Hepatocyte (in vitro differentiated cells): ENCODE data around the gene WSCD2. TPM values are rescaled to one million over a fixed set of nuclear protein-coding genes. Genes with fewer than 3 reads are reported as not detected.

ENCODE experiments used
- DNase-seq: peaks from one replicate; pipeline ENCODE4 v3.0.0-alpha.2; 2016; ENCODE audit warnings: low spot score
- H2AFZ ChIP-seq: fragments of 200-600 bp; sonication (generic); 2 replicates; pipeline ENCODE4 v1.6.0; 2016; ENCODE audit warnings: antibody characterized with exemption, mild to moderate bottlenecking
- H3K27ac ChIP-seq: fragments of 200-600 bp; sonication (generic); 2 replicates; pipeline ENCODE4 v1.5.1; 2016; ENCODE audit warnings: mild to moderate bottlenecking
- H3K27me3 ChIP-seq: fragments of 200-600 bp; sonication (generic); 2 replicates; pipeline ENCODE4 v1.6.1; 2016
- H3K36me3 ChIP-seq: fragments of 200-600 bp; sonication (generic); replicated peaks from 2 replicates; pipeline ENCODE4 v1.5.1; 2016; ENCODE audit warnings: low read depth; ENCODE audit not compliant: insufficient read depth
- H3K4me1 ChIP-seq: fragments of 200-600 bp; sonication (generic); 2 replicates; pipeline ENCODE4 v1.5.1; 2016; ENCODE audit warnings: mild to moderate bottlenecking, moderate library complexity; ENCODE audit not compliant: insufficient read depth
- H3K4me2 ChIP-seq: fragments of 200-600 bp; sonication (generic); 2 replicates; pipeline ENCODE4 v1.6.0; 2016
- H3K4me3 ChIP-seq: fragments of 200-600 bp; sonication (generic); 2 replicates; pipeline ENCODE4 v1.5.1; 2016; ENCODE audit warnings: mild to moderate bottlenecking
- H3K79me2 ChIP-seq: fragments of 200-600 bp; sonication (generic); 2 replicates; pipeline ENCODE4 v1.6.0; 2017; ENCODE audit warnings: mild to moderate bottlenecking
- H3K9me2 ChIP-seq: fragments of 200-600 bp; sonication (generic); replicated peaks from 2 replicates; pipeline ENCODE4 v1.6.0; 2017; ENCODE audit warnings: mild to moderate bottlenecking; ENCODE audit not compliant: insufficient read depth
- H3K9me3 ChIP-seq: fragments of 200-600 bp; sonication (generic); 2 replicates; pipeline ENCODE4 v1.5.1; 2016; ENCODE audit warnings: low read depth, mild to moderate bottlenecking
- H4K20me1 ChIP-seq: fragments of 200-600 bp; sonication (generic); 2 replicates; pipeline ENCODE4 v1.6.0; 2016; ENCODE audit warnings: mild to moderate bottlenecking; ENCODE audit not compliant: insufficient read depth, poor library complexity, severe bottlenecking
- EZH2 ChIP-seq: fragments of 200-600 bp; sonication (generic); IDR thresholded peaks from 2 replicates; pipeline ENCODE4 v1.6.1; 2016; ENCODE audit warnings: antibody characterized with exemption, mild to moderate bottlenecking, borderline replicate concordance
- EZH2phosphoT487 ChIP-seq: fragments of 200-600 bp; sonication (generic); IDR thresholded peaks from one replicate; pipeline ENCODE4 v1.6.1; 2018; ENCODE audit warnings: antibody characterized with exemption, mild to moderate bottlenecking, low read depth, moderate library complexity; ENCODE audit not compliant: unreplicated experiment, severe bottlenecking
- WGBS: methylation state at CpG from one replicate; pipeline ENCODE4 v1.1.6; 2016; ENCODE audit warnings: low lambda C conversion rate; ENCODE audit errors: missing lambda C conversion rate; 5-methylcytosine and 5-hydroxymethylcytosine counted together
- polyA plus RNA-seq: library from polyadenylated mRNA; unstranded; fragments of >200 nt; fragmentation: Nextera tagmentation; extraction: Ambion mirVana; gene quantifications from 2 replicates; pipeline ENCODE4 v1.2.1, GENCODE V29; 2016
- total RNA-seq: library from RNA; depleted of rRNA; stranded (reverse); fragments of >200 nt; gene quantifications from 2 replicates; pipeline ENCODE4 v1.2.3, GENCODE V29; 2014
- TF ChIP-seq, protein P1 (sequence below): fragments of 200-600 bp; sonication (generic); IDR thresholded peaks from 2 replicates; pipeline ENCODE4 v1.5.1; 2016; ENCODE audit warnings: antibody characterized with exemption, mild to moderate bottlenecking; ENCODE audit not compliant: poor library complexity

Gene WSCD2
- total and polyA plus RNA-seq, 2 experiments from 2014 or later, result 4.2 to 4.3 TPM

GRCh38 chr12:108110844-108111243 lies 18.2 kb upstream of the WSCD2 start:
- no peak for DNase-seq
- H3K79me2 ChIP-seq, result no peaks in the 10 kb centered on the region
- H3K9me3 ChIP-seq, result no peaks in the 10 kb centered on the region
- no peak overlapping the region for H3K4me2 ChIP-seq
- no peaks in the 10 kb centered on the region for H3K27me3 ChIP-seq
- no peaks in the 10 kb centered on the region for H4K20me1 ChIP-seq
- no peak overlapping the region for H2AFZ ChIP-seq
- WGBS, result 100% methylated on average over 1 of the region's 1 CpG
- H3K27ac ChIP-seq, result no peak overlapping the region
- H3K4me3 ChIP-seq, result no peak overlapping the region
- no peaks in the 10 kb centered on the region for H3K36me3 ChIP-seq
- no peaks in the 10 kb centered on the region for H3K9me2 ChIP-seq
- H3K4me1 ChIP-seq, result no peaks in the 10 kb centered on the region
- TF ChIP-seq EZH2phosphoT487 (no peak), EZH2 (no peak)
- TF ChIP-seq, protein P1, sequence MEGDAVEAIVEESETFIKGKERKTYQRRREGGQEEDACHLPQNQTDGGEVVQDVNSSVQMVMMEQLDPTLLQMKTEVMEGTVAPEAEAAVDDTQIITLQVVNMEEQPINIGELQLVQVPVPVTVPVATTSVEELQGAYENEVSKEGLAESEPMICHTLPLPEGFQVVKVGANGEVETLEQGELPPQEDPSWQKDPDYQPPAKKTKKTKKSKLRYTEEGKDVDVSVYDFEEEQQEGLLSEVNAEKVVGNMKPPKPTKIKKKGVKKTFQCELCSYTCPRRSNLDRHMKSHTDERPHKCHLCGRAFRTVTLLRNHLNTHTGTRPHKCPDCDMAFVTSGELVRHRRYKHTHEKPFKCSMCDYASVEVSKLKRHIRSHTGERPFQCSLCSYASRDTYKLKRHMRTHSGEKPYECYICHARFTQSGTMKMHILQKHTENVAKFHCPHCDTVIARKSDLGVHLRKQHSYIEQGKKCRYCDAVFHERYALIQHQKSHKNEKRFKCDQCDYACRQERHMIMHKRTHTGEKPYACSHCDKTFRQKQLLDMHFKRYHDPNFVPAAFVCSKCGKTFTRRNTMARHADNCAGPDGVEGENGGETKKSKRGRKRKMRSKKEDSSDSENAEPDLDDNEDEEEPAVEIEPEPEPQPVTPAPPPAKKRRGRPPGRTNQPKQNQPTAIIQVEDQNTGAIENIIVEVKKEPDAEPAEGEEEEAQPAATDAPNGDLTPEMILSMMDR, result no peak

DNA sequence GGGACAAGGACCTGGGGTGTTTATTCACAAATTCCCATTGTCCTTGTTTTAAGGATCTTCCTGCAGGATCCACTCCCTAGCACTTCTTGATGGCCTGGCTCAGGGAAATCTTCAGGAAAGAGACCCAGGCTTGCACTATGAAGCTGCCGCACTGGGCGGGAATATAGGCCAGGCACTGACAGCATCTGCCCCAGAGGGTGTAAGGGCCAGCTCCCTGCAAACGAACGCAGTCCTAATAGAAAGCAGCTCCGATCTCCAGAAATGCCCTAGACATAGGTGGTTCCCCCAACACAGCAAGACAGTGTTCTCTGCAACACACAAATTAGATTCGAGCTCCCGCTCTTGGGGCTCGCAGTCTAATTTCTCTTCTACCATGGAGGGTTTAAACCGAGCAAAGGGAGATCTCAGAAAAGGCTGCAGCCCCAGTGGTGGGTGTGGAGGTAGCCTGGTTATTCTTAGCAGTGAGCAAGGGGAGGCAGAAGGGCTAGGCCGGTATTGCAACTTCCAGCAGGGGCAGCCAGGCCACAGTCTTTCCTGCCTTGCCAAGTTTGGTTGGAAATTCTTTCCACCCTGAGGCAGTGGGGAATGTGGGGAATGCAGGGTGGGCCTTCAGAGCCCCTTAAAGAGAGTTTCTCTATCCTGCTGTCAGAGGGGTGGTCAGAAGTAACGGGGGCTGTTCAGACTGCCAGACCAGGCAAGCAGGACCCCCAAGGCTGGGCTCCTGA lies 16.1 kb upstream of the WSCD2 start:
- H3K9me2 ChIP-seq, result no peaks in the 10 kb centered on the region
- H3K27ac ChIP-seq, result no peak overlapping the region
- no peak overlapping the region for H3K4me2 ChIP-seq
- H3K36me3 ChIP-seq, result no peaks in the 10 kb centered on the region
- no peaks in the 10 kb centered on the region for H3K4me1 ChIP-seq
- 64% methylated on average over 11 of the region's 11 CpGs for WGBS
- H2AFZ ChIP-seq, result no peak overlapping the region
- H3K4me3 ChIP-seq, result no peak overlapping the region
- DNase-seq, result peak; percentile 32
- no peak for TF ChIP-seq EZH2
- no peak for TF ChIP-seq EZH2phosphoT487
- no peaks in the 10 kb centered on the region for H3K79me2 ChIP-seq
- no peaks in the 10 kb centered on the region for H3K27me3 ChIP-seq
- no peaks in the 10 kb centered on the region for H4K20me1 ChIP-seq
- no peaks in the 10 kb centered on the region for H3K9me3 ChIP-seq

GRCh38 chr12:108115123-108116121 lies 13.7 kb upstream of the WSCD2 start:
- Histone ChIP-seq H3K4me1 (peaks cover 4% of the 10 kb centered on the region), H4K20me1 (no peaks in the 10 kb centered on the region), H3K4me2 (no peak overlapping the region), H3K79me2 (no peaks in the 10 kb centered on the region), H3K4me3 (no peak overlapping the region), H3K9me3 (no peaks in the 10 kb centered on the region), H2AFZ (no peak overlapping the region), H3K27me3 (no peaks in the 10 kb centered on the region), H3K9me2 (no peaks in the 10 kb centered on the region), H3K36me3 (no peaks in the 10 kb centered on the region), H3K27ac (no peak overlapping the region)
- no peak for TF ChIP-seq EZH2
- 78% methylated on average over 7 of the region's 7 CpGs for WGBS
- no peak for DNase-seq

DNA sequence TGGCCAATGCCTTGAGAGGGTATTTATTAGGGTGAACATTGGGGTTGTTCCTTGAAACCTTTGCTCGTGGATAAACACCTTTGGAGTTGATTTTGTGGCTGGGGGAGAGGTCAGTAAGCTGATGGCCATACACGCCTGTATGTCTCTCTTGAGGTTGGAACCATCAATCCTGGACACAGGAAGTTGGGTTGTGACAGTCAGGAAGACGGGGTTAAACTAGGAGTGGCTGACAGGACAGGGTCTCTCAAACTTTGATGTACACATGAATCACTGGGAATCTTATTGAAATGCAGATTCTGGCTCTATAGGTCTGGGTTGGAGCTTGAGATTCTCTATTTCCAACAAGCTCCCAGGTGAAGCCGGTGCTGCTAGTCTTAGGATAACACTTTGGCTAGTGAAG lies 12.8 kb upstream of the WSCD2 start:
- Histone ChIP-seq H3K4me2 (no peak overlapping the region), H3K27ac (no peak overlapping the region), H3K9me2 (no peaks in the 10 kb centered on the region), H3K27me3 (no peaks in the 10 kb centered on the region), H3K36me3 (no peaks in the 10 kb centered on the region), H4K20me1 (no peaks in the 10 kb centered on the region), H3K9me3 (no peaks in the 10 kb centered on the region), H2AFZ (no peak overlapping the region), H3K4me3 (no peak overlapping the region), H3K4me1 (peaks cover 4% of the 10 kb centered on the region), H3K79me2 (no peaks in the 10 kb centered on the region)
- 85% methylated on average over 4 of the region's 4 CpGs for WGBS
- DNase-seq, result no peak
- TF ChIP-seq EZH2phosphoT487 (no peak), EZH2 (no peak)
- TF ChIP-seq, protein P1, result no peak
